ENCODE measurements around the gene ETV3L. TPM values are rescaled to one million over a fixed set of nuclear protein-coding genes. Genes with fewer than 3 reads are reported as not detected.

The ETV3L gene
- total RNA-seq, 1 donor from 2014 or later, result not detected

DNA sequence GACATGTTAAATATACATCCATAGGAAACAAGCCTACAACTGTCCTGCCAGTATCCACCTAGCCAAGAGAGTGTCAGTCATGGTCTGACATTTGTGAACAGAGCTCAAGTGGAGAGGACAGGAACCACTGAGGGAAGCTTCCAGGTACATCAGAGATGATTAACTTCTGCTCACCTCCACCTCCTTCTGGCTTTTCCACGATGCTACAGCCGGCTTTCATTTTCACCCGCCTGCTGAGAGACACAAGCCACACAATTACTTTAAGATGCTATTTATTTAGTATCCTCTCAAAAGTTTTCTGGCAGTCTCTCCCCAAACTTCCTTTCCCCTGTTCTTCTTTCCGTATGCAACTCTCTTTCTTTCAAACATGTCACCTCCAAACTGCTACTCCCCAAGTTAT lies 36.5 kb upstream of the ETV3L start:
- TF ChIP-seq POLR2A (IDR thresholded peaks at IDR 0.05), result no peak
- TF ChIP-seq, protein P1, sequence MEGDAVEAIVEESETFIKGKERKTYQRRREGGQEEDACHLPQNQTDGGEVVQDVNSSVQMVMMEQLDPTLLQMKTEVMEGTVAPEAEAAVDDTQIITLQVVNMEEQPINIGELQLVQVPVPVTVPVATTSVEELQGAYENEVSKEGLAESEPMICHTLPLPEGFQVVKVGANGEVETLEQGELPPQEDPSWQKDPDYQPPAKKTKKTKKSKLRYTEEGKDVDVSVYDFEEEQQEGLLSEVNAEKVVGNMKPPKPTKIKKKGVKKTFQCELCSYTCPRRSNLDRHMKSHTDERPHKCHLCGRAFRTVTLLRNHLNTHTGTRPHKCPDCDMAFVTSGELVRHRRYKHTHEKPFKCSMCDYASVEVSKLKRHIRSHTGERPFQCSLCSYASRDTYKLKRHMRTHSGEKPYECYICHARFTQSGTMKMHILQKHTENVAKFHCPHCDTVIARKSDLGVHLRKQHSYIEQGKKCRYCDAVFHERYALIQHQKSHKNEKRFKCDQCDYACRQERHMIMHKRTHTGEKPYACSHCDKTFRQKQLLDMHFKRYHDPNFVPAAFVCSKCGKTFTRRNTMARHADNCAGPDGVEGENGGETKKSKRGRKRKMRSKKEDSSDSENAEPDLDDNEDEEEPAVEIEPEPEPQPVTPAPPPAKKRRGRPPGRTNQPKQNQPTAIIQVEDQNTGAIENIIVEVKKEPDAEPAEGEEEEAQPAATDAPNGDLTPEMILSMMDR (IDR thresholded peaks at IDR 0.05), result no peak
- no peak for TF ChIP-seq POLR2AphosphoS5 (IDR thresholded peaks at IDR 0.05; ENCODE audit: insufficient read depth in 1 of 2, low read depth in 1 of 2)
- H3K4me3 ChIP-seq, result peak overlapping the region in 1 of 2 donors; percentile 99
- peaks cover 64% of the 10 kb centered on the region for H3K4me1 ChIP-seq

DNA sequence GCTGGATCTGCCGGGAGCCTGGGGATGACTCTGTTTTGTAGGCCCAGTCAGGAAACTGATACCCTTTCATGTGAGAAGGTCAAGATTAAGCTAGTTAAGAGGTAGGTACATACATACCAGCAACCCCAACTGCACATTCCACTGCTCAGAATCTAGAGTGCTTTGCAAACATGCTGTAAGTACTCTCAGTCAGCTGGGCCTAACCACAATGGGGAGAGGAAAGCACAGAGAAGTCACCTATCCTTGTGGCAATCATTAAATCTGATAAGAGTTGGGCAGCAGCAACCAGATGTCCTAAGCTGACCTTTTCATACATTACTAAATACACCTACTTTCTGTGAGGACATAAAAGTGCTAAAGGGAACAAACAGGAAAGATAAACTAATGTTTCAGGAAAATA lies 36.0 kb upstream of the ETV3L start:
- no peaks in the 10 kb centered on the region for H3K27me3 ChIP-seq
- peaks cover 64% of the 10 kb centered on the region for H3K4me1 ChIP-seq
- peak overlapping the region; percentile 99 for H3K27ac ChIP-seq
- H3K9me3 ChIP-seq, result no peaks in the 10 kb centered on the region
- TF ChIP-seq POLR2A (IDR thresholded peaks at IDR 0.05) (no peak), POLR2AphosphoS5 (IDR thresholded peaks at IDR 0.05; ENCODE audit: insufficient read depth in 1 of 2, low read depth in 1 of 2) (no peak)
- TF ChIP-seq, protein P1 (IDR thresholded peaks at IDR 0.05), result no peak
- H3K4me3 ChIP-seq, result no peak overlapping the region
- DNase-seq (ENCODE audit: extremely low spot score in 2 of 2), result no peak
- intact Hi-C loops (cut with DNase I), result no loop called here
- H3K36me3 ChIP-seq, result peaks cover 9 to 54% of the 10 kb centered on the region in 2 donors

More for the DNA sequence above, 36.5 kb upstream of the ETV3L start:
- H3K9me3 ChIP-seq, result no peaks in the 10 kb centered on the region
- no peaks in the 10 kb centered on the region for H3K27me3 ChIP-seq
- peaks cover 9 to 49% of the 10 kb centered on the region in 2 donors for H3K36me3 ChIP-seq
- intact Hi-C loops (cut with DNase I), result no loop called here
- DNase-seq (ENCODE audit: extremely low spot score in 2 of 2), result no peak
- peak overlapping the region; percentile 99 for H3K27ac ChIP-seq

DNA sequence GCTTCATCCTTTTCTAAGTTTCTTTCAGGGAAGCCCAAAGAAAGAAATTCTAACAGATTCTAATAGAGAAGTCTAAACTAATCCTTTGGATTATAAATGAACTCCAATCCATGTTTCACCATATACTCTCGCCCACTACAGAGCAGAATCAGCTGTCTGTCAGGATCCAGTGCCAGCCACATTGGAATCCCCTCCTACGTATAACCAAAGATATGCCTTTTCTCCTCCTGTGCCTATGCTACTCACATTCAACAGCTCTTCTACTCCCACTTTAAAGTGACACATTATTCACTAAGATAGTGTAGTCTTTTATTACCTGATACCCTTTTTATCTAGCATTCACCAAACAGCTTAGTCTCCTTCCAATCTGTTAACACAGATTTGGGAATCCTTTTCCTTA lies 35.5 kb upstream of the ETV3L start:
- no peak for DNase-seq (ENCODE audit: extremely low spot score in 2 of 2)
- no peak overlapping the region for H3K4me3 ChIP-seq
- intact Hi-C loops (cut with DNase I), result no loop called here
- H3K27me3 ChIP-seq, result no peaks in the 10 kb centered on the region
- peaks cover 9 to 59% of the 10 kb centered on the region in 2 donors for H3K36me3 ChIP-seq
- TF ChIP-seq POLR2AphosphoS5 (IDR thresholded peaks at IDR 0.05; ENCODE audit: insufficient read depth in 1 of 2, low read depth in 1 of 2) (no peak), POLR2A (IDR thresholded peaks at IDR 0.05) (no peak)
- TF ChIP-seq, protein P1 (IDR thresholded peaks at IDR 0.05), result no peak
- no peaks in the 10 kb centered on the region for H3K9me3 ChIP-seq
- no peak overlapping the region for H3K27ac ChIP-seq
- peaks cover 64% of the 10 kb centered on the region for H3K4me1 ChIP-seq

DNA sequence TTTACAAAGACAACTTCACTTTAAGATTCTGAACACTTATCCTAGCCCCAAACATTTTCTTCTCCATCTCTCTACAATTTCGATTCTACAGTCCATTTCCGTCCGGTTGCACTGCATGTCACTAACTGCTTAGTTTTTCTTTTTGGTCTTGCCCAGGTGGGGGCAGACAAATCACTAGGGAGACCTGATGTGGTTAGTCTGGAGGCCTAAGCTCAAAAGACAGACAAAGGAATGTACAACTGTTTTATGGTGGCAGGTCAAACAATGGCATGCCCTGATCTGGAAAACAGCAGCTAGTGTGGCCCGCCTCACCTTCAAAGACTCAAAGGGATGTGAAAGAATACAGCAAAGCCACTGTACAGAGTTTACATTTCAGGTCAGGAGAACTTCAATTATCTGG lies 34.8 kb upstream of the ETV3L start:
- peaks cover 64% of the 10 kb centered on the region for H3K4me1 ChIP-seq
- H3K36me3 ChIP-seq, result peaks cover 9 to 66% of the 10 kb centered on the region in 2 donors
- H3K27ac ChIP-seq, result peak overlapping the region; percentile 16

DNA sequence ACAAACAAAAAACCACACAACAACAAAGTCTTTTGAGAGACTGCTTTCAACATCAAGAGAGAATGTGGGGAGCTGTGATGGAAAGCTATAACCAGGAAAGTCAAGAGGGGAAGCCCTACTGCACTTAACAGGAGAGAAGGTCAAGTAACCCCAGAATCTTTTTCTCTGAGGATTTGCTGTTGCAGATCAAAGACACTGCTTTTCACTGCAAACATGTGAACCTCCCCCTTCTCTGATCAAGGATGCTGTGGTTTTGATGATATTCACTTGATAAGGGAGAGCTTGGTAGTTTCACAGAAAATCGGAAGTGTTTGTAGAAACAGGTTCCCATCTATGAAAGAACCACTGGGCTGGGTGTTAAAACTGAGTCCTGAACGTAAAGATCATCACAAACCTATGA lies 33.8 kb upstream of the ETV3L start:
- TF ChIP-seq POLR2A (IDR thresholded peaks at IDR 0.05) (no peak), POLR2AphosphoS5 (IDR thresholded peaks at IDR 0.05; ENCODE audit: insufficient read depth in 1 of 2, low read depth in 1 of 2) (no peak)
- TF ChIP-seq, protein P1 (IDR thresholded peaks at IDR 0.05), result no peak
- intact Hi-C loops (cut with DNase I), result no loop called here
- Histone ChIP-seq H3K4me3 (no peak overlapping the region), H3K36me3 (peaks cover 9 to 75% of the 10 kb centered on the region in 2 donors), H3K4me1 (peaks cover 59% of the 10 kb centered on the region), H3K27ac (peak overlapping the region; percentile 60), H3K9me3 (no peaks in the 10 kb centered on the region), H3K27me3 (no peaks in the 10 kb centered on the region)
- no peak for DNase-seq (ENCODE audit: extremely low spot score in 2 of 2)

More for the DNA sequence above, 34.8 kb upstream of the ETV3L start:
- intact Hi-C loops (cut with DNase I), result no loop called here
- Histone ChIP-seq H3K4me3 (no peak overlapping the region), H3K9me3 (no peaks in the 10 kb centered on the region), H3K27me3 (no peaks in the 10 kb centered on the region)
- TF ChIP-seq, protein P1 (IDR thresholded peaks at IDR 0.05), result no peak
- TF ChIP-seq POLR2A (IDR thresholded peaks at IDR 0.05) (no peak), POLR2AphosphoS5 (IDR thresholded peaks at IDR 0.05; ENCODE audit: insufficient read depth in 1 of 2, low read depth in 1 of 2) (no peak)
- no peak for DNase-seq (ENCODE audit: extremely low spot score in 2 of 2)
